IPS-15b (cell line): ENCODE results near the gene RPS6KB2.

ENCODE experiments used
- H3K27me3 ChIP-seq: one replicate; pipeline ENCODE4 v1.6.1; 2013; ENCODE audit warnings: low read length; ENCODE audit not compliant: control insufficient read depth, insufficient read depth
- H3K36me3 ChIP-seq: one replicate; pipeline ENCODE4 v1.6.1; 2013; ENCODE audit warnings: low read length; ENCODE audit not compliant: control insufficient read depth, insufficient read depth
- H3K4me1 ChIP-seq: one replicate; pipeline ENCODE4 v1.6.1; 2013; ENCODE audit warnings: mild to moderate bottlenecking, low read length; ENCODE audit not compliant: control insufficient read depth, insufficient read depth
- H3K4me3 ChIP-seq: one replicate; pipeline ENCODE4 v1.5.1; 2013; ENCODE audit warnings: low read depth, low read length
- H3K9ac ChIP-seq: one replicate; pipeline ENCODE4 v1.6.1; 2013; ENCODE audit warnings: low read depth, mild to moderate bottlenecking, low read length
- H3K9me3 ChIP-seq: one replicate; pipeline ENCODE4 v1.6.1; 2013; ENCODE audit warnings: mild to moderate bottlenecking, low read length; ENCODE audit not compliant: control insufficient read depth, insufficient read depth

The RPS6KB2 gene

GRCh38 chr11:67449116-67449844, 21.0 kb downstream of the RPS6KB2 start:
- H3K4me1 ChIP-seq, result no peaks in the 10 kb centered on the region
- H3K9ac ChIP-seq, result no peak overlapping the region

GRCh38 chr11:67450796-67451657, 22.7 kb downstream of the RPS6KB2 start:
- Histone ChIP-seq H3K36me3 (no peaks in the 10 kb centered on the region), H3K9me3 (no peaks in the 10 kb centered on the region), H3K27me3 (no peaks in the 10 kb centered on the region), H3K9ac (no peak overlapping the region), H3K4me3 (no peak overlapping the region), H3K4me1 (no peaks in the 10 kb centered on the region)

More at GRCh38 chr11:67449116-67449844, 21.0 kb downstream of the RPS6KB2 start:
- H3K36me3 ChIP-seq, result no peaks in the 10 kb centered on the region
- H3K9me3 ChIP-seq, result no peaks in the 10 kb centered on the region
- no peak overlapping the region for H3K4me3 ChIP-seq
- H3K27me3 ChIP-seq, result no peaks in the 10 kb centered on the region

- no peaks in the 10 kb centered on the region for H3K4me1 ChIP-seq
- H3K9me3 ChIP-seq, result no peaks in the 10 kb centered on the region
- no peak overlapping the region for H3K9ac ChIP-seq
- no peak overlapping the region for H3K4me3 ChIP-seq
- no peaks in the 10 kb centered on the region for H3K27me3 ChIP-seq
- H3K36me3 ChIP-seq, result no peaks in the 10 kb centered on the region
Measured at GRCh38 chr11:67451658-67451976, 23.3 kb downstream of the RPS6KB2 start.

DNA sequence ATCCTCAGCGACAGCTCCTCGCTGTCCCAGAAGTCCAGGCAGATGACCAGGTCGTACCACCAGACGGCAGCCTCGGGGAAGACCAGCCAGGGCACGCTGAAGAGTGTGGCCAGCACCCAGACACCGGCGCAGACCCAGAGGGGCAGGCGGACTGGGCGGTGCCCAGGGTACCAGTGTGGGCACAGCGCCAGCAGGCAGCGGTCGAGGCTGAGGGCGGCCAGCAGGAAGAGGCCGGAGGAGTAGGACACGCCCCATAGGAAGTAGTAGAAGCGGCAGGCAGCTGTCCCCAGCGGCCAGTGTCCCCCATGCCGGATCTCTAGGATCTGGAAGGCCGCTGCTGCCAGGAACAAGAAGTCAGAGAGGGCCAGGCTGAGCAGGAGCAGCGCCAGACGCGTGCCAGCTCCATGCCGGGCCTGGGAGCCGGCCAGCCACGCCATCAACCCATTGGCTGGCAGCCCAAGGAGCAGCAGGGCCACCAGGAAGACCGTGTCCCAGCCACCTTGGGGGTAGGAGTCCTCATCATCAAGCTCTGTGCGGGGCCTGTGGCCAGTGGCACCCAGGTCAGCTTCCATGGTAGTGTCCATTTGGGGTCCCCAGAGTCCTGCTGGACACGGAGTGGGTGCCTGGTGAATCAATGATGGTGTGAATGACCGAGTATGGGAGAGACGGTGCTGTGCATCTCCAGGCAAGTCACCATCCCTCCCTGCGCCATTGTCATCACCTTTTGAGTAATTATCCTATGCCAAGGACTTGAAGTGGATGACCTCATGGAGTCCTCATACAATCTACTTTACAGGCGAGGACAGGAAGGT, 24.1 kb downstream of the RPS6KB2 start, which contains the start of gene GPR152:
Gene GPR152 (minus strand): TSS at position 589 of the 812 bp plus-strand sequence. CDS start 5 bp downstream, at position 584.
- Histone ChIP-seq H3K27me3 (no peaks in the 10 kb centered on the region), H3K9me3 (no peaks in the 10 kb centered on the region), H3K9ac (no peak within 1 kb of the TSS), H3K36me3 (no peaks in the 10 kb centered on the region), H3K4me1 (no peaks in the 10 kb centered on the region), H3K4me3 (no peak within 1 kb of the TSS)

DNA sequence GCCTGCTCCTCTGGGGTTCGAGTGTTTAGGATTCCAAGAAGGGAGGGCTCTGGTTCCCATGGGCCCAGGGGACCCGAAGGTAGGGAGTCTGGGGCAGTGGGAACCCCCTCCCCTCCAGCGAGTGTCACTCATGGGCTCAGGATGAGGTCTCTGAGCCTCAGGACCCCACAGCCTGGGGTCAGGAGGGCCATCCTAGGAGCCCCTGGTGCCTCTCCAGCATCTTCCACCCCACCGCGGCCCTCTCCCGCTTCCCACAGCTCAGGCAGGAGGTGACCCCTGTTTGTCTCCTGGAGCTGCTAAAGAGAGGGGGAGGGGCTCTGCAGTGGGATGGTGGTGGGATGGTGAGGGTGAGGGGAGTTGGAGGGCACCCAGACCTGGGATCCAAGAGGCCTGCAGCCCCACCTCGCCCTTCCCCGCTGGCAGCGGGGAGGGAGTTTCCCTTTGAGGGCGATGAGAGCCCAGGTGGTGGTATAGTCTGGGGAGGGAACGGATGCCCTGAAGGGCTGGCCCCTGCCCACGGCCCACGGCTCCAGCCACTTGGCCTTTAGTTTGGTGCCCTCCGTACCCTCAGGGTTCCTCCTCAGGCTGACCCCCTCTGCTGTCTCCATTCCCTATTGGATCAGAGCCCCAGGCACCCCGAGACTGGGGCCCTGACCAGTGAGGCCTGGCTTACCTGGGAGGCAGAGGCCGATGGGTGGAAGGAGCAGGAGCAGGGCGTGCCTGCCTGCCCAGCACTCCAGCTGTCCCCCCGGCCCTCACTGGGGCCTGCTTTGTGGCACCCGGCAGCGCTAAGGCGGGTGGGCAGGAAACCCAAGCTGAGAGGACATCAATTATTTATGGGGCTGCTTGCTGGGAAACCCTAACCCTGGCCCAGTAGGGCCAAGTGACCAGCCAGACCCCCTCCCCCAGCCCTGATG, 25.8 kb downstream of the RPS6KB2 start:
- H3K9me3 ChIP-seq, result no peaks in the 10 kb centered on the region
- H3K36me3 ChIP-seq, result no peaks in the 10 kb centered on the region
- no peaks in the 10 kb centered on the region for H3K4me1 ChIP-seq
- H3K27me3 ChIP-seq, result no peaks in the 10 kb centered on the region
- H3K4me3 ChIP-seq, result no peak overlapping the region
- no peak overlapping the region for H3K9ac ChIP-seq

- Histone ChIP-seq H3K9ac (no peak within 1 kb of the TSS), H3K9me3 (no peaks in the 10 kb centered on the region), H3K4me1 (no peaks in the 10 kb centered on the region), H3K36me3 (no peaks in the 10 kb centered on the region), H3K27me3 (no peaks in the 10 kb centered on the region), H3K4me3 (no peak within 1 kb of the TSS)
Measured at GRCh38 chr11:67455054-67455453, 26.8 kb downstream of the RPS6KB2 start, which contains the start of gene CABP4. TSS of gene CABP4 (plus strand) at chr11:67455354. CDS start at chr11:67455424, 70 bp downstream.

DNA sequence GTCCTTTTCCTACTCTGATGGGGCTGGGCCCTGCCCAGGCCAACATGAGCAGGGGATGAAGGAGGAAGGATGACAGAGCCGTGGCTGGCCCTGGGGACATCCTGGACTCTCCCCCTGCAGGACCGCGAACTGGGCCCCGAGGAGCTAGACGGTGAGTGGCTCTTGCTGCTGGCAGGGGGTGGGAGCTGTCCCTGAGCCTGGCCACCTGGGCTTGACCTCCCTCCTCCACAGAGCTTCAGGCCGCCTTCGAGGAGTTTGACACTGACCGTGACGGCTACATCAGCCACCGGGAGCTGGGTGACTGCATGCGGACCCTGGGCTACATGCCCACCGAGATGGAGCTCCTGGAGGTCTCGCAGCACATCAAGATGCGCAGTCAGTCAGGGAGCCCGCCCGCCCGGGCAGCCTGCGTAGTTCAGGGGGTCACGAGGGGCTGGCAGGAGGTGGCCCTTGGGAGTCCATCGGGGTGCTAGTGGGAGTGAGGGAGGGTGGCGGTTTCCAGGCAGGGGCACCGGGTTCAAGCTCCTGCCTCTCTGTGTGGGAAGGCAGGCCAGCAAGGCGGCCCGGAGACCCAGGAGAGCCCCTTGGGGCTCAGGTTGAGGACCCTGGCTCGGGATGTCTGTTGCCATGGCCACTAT, 27.9 kb downstream of the RPS6KB2 start:
- H3K36me3 ChIP-seq, result no peaks in the 10 kb centered on the region

GRCh38 chr11:67457453-67457852, 29.2 kb downstream of the RPS6KB2 start:
- Histone ChIP-seq H3K9me3 (no peaks in the 10 kb centered on the region), H3K9ac (no peak overlapping the region), H3K4me1 (no peaks in the 10 kb centered on the region), H3K36me3 (no peaks in the 10 kb centered on the region), H3K27me3 (no peaks in the 10 kb centered on the region), H3K4me3 (no peak overlapping the region)

More for the DNA sequence above, 27.9 kb downstream of the RPS6KB2 start:
- Histone ChIP-seq H3K4me1 (no peaks in the 10 kb centered on the region), H3K4me3 (no peak overlapping the region), H3K27me3 (no peaks in the 10 kb centered on the region), H3K9me3 (no peaks in the 10 kb centered on the region), H3K9ac (no peak overlapping the region)

- H3K4me1 ChIP-seq, result no peaks in the 10 kb centered on the region
- no peaks in the 10 kb centered on the region for H3K27me3 ChIP-seq
- H3K9ac ChIP-seq, result no peak overlapping the region
- H3K9me3 ChIP-seq, result no peaks in the 10 kb centered on the region
- H3K36me3 ChIP-seq, result no peaks in the 10 kb centered on the region
- H3K4me3 ChIP-seq, result no peak overlapping the region
Measured at GRCh38 chr11:67458266-67458665, 30.0 kb downstream of the RPS6KB2 start.

GRCh38 chr11:67463186-67463585, 34.9 kb downstream of the RPS6KB2 start:
- no peak overlapping the region for H3K4me3 ChIP-seq
- H3K9me3 ChIP-seq, result no peaks in the 10 kb centered on the region
- H3K36me3 ChIP-seq, result no peaks in the 10 kb centered on the region
- no peaks in the 10 kb centered on the region for H3K27me3 ChIP-seq
- H3K9ac ChIP-seq, result no peak overlapping the region
- H3K4me1 ChIP-seq, result no peaks in the 10 kb centered on the region
